Activated T-helper 1 cell treated with anti-CD3 and anti-CD28 coated beads, Interleukin-12 subunit alpha, Interleukin-12 subunit beta, Interleukin-2, Interleukin-4 antibody, amounts not matched to agents 30 ng/mL and 10 ng/mL and 1 ng/mL, durations not matched to agents 14 hours and 24 hours and 36 hours (primary cell): ENCODE results near the gene KRTAP5-11. TPM values are rescaled to one million over a fixed set of nuclear protein-coding genes. Genes with fewer than 3 reads are reported as not detected.
"Not testable (repeated sequence)": the region's sequence is repeated elsewhere in the genome, so short reads cannot be mapped to it uniquely, and the experiment has no call there.

Experiments used
- DNase-seq: peaks from one replicate; pipeline ENCODE4 v3.0.0; 2021; ENCODE audit warnings: low spot score
- H3K27ac Mint-ChIP-seq: one replicate; pipeline ENCODE4 v1.8.0; 2021; ENCODE audit warnings: mild to moderate bottlenecking, mixed read lengths
- H3K27me3 Mint-ChIP-seq: one replicate; pipeline ENCODE4 v1.8.0; 2022; ENCODE audit warnings: mild to moderate bottlenecking, moderate library complexity, mixed read lengths; ENCODE audit not compliant: insufficient read depth
- H3K36me3 Mint-ChIP-seq: one replicate; pipeline ENCODE4 v1.8.0; 2021; ENCODE audit warnings: low read depth, mixed read lengths
- H3K4me1 Mint-ChIP-seq: one replicate; pipeline ENCODE4 v1.8.0; 2021; ENCODE audit warnings: low read depth, mixed read lengths
- H3K4me3 Mint-ChIP-seq: one replicate; pipeline ENCODE4 v1.8.0; 2021; ENCODE audit warnings: mild to moderate bottlenecking, moderate library complexity, mixed read lengths
- H3K9me3 Mint-ChIP-seq: one replicate; pipeline ENCODE4 v1.8.0; 2021; ENCODE audit warnings: mixed read lengths
- intact Hi-C: fragments of 100-400 bp; cut with micrococcal nuclease; formaldehyde crosslinking; loops from one replicate; pipeline ENCODE4 v1.15.1; 2024
- total RNA-seq: library from RNA; stranded (reverse); gene quantifications from 2 replicates; pipeline ENCODE4 v1.2.3, GENCODE V29; 2022

The KRTAP5-11 gene
- total RNA-seq, 1 donor from 2014 or later, result not detected

GRCh38 chr11:71606853-71607519, 24.3 kb upstream of the KRTAP5-11 start:
- intact Hi-C loops, DNase-seq, H3K27ac Mint-ChIP-seq, H3K4me3 Mint-ChIP-seq, H3K36me3 Mint-ChIP-seq, H3K4me1 Mint-ChIP-seq, H3K9me3 Mint-ChIP-seq: not testable (repeated sequence)
- H3K27me3 Mint-ChIP-seq, result peaks cover 35% of the 10 kb centered on the region

- intact Hi-C loops, H3K27ac Mint-ChIP-seq, DNase-seq, H3K4me3 Mint-ChIP-seq, H3K4me1 Mint-ChIP-seq, H3K9me3 Mint-ChIP-seq, H3K36me3 Mint-ChIP-seq: not testable (repeated sequence)
- peaks cover 30% of the 10 kb centered on the region for H3K27me3 Mint-ChIP-seq
Measured at GRCh38 chr11:71604798-71605488, 22.3 kb upstream of the KRTAP5-11 start.

GRCh38 chr11:71603221-71603620, 20.5 kb upstream of the KRTAP5-11 start:
- H3K4me1 Mint-ChIP-seq, H3K27ac Mint-ChIP-seq, H3K9me3 Mint-ChIP-seq: not testable (repeated sequence)

GRCh38 chr11:71589546-71589920, 6.9 kb upstream of the KRTAP5-11 start:
- H3K4me1 Mint-ChIP-seq, H3K4me3 Mint-ChIP-seq, H3K9me3 Mint-ChIP-seq, H3K36me3 Mint-ChIP-seq, DNase-seq, H3K27ac Mint-ChIP-seq, H3K27me3 Mint-ChIP-seq, intact Hi-C loops: not testable (repeated sequence)

More at GRCh38 chr11:71603221-71603620, 20.5 kb upstream of the KRTAP5-11 start:
- intact Hi-C loops, H3K36me3 Mint-ChIP-seq, DNase-seq, H3K4me3 Mint-ChIP-seq: not testable (repeated sequence)
- peaks cover 22% of the 10 kb centered on the region for H3K27me3 Mint-ChIP-seq

- H3K27me3 Mint-ChIP-seq, H3K27ac Mint-ChIP-seq, H3K9me3 Mint-ChIP-seq, H3K4me3 Mint-ChIP-seq, H3K4me1 Mint-ChIP-seq, intact Hi-C loops, H3K36me3 Mint-ChIP-seq: not testable (repeated sequence)
- peak; percentile 53 for DNase-seq
Measured at GRCh38 chr11:71588822-71589545, 6.3 kb upstream of the KRTAP5-11 start.

GRCh38 chr11:71588314-71588713, 5.6 kb upstream of the KRTAP5-11 start:
- H3K4me1 Mint-ChIP-seq, H3K9me3 Mint-ChIP-seq, H3K27me3 Mint-ChIP-seq, H3K27ac Mint-ChIP-seq, H3K4me3 Mint-ChIP-seq, intact Hi-C loops, H3K36me3 Mint-ChIP-seq, DNase-seq: not testable (repeated sequence)

GRCh38 chr11:71585673-71586072, 3.0 kb upstream of the KRTAP5-11 start:
- H3K9me3 Mint-ChIP-seq, H3K4me3 Mint-ChIP-seq, DNase-seq, H3K36me3 Mint-ChIP-seq, H3K27ac Mint-ChIP-seq, H3K27me3 Mint-ChIP-seq, intact Hi-C loops: not testable (repeated sequence)
- H3K4me1 Mint-ChIP-seq, result peaks cover 21% of the 10 kb centered on the region

GRCh38 chr11:71582969-71583368, 294 bp upstream of the KRTAP5-11 start:
- H3K27ac Mint-ChIP-seq, H3K4me3 Mint-ChIP-seq, H3K36me3 Mint-ChIP-seq, DNase-seq, H3K9me3 Mint-ChIP-seq, intact Hi-C loops: not testable (repeated sequence)
- H3K4me1 Mint-ChIP-seq, result peaks cover 20% of the 10 kb centered on the region
- peaks cover 12% of the 10 kb centered on the region for H3K27me3 Mint-ChIP-seq

GRCh38 chr11:71581826-71582225, 849 bp downstream of the KRTAP5-11 start:
- H3K4me3 Mint-ChIP-seq, result no peak overlapping the region
- H3K36me3 Mint-ChIP-seq, result no peaks in the 10 kb centered on the region
- DNase-seq, result no peak
- peaks cover 10% of the 10 kb centered on the region for H3K27me3 Mint-ChIP-seq
- H3K4me1 Mint-ChIP-seq, result peaks cover 20% of the 10 kb centered on the region
- H3K9me3 Mint-ChIP-seq, result no peaks in the 10 kb centered on the region
- no peak overlapping the region for H3K27ac Mint-ChIP-seq
- intact Hi-C loops, result no loop called here

- peaks cover 20% of the 10 kb centered on the region for H3K4me1 Mint-ChIP-seq
- H3K9me3 Mint-ChIP-seq, result no peaks in the 10 kb centered on the region
- intact Hi-C loops, result no loop called here
- no peak overlapping the region for H3K27ac Mint-ChIP-seq
- H3K27me3 Mint-ChIP-seq, result peaks cover 10% of the 10 kb centered on the region
- DNase-seq, result no peak
- H3K4me3 Mint-ChIP-seq, result no peak overlapping the region
- H3K36me3 Mint-ChIP-seq, result no peaks in the 10 kb centered on the region
Measured at GRCh38 chr11:71580057-71581003, 2.3 kb downstream of the KRTAP5-11 start.

GRCh38 chr11:71579513-71579912, 3.2 kb downstream of the KRTAP5-11 start:
- Mint-ChIP-seq H3K27me3 (peaks cover 10% of the 10 kb centered on the region), H3K4me1 (peaks cover 20% of the 10 kb centered on the region)
- H3K9me3 Mint-ChIP-seq, H3K4me3 Mint-ChIP-seq, H3K27ac Mint-ChIP-seq, DNase-seq, H3K36me3 Mint-ChIP-seq, intact Hi-C loops: not testable (repeated sequence)

- Mint-ChIP-seq H3K4me3 (no peak overlapping the region), H3K27ac (no peak overlapping the region), H3K27me3 (peaks cover 8% of the 10 kb centered on the region), H3K9me3 (no peaks in the 10 kb centered on the region), H3K36me3 (no peaks in the 10 kb centered on the region), H3K4me1 (peaks cover 20% of the 10 kb centered on the region)
- intact Hi-C loops, result loop anchor here (1.0 kb wide), 1 partner anchor 9 kb away; no protein-coding TSS in a partner anchor
- no peak for DNase-seq
Measured at GRCh38 chr11:71577469-71578004, 5.1 kb downstream of the KRTAP5-11 start.
